Mucosa of descending colon (tissue), 3 donors: ENCODE data around the gene FAM240A. TPM values are rescaled to one million over a fixed set of nuclear protein-coding genes. Genes with fewer than 3 reads are reported as not detected.

Experiments used
- ATAC-seq: fragments of 200-7000 bp; cut with Tn5 transposase; one replicate; pipeline ENCODE4 v1.9.1; 2020; ENCODE audit warnings: mild to moderate bottlenecking, moderate library complexity
- DNase-seq, 3 donors: peaks; one replicate each; pipeline ENCODE4 v3.0.0-alpha.2; 2020
- H3K36me3 ChIP-seq: fragments of 200-600 bp; one replicate; pipeline ENCODE4 v1.8.0; 2021; ENCODE audit warnings: low read depth, mild to moderate bottlenecking
- H3K4me1 ChIP-seq: fragments of 200-600 bp; one replicate; pipeline ENCODE4 v1.8.0; 2021; ENCODE audit warnings: low read depth, mild to moderate bottlenecking
- H3K4me3 ChIP-seq: fragments of 200-600 bp; one replicate; pipeline ENCODE4 v1.8.0; 2021; ENCODE audit warnings: mild to moderate bottlenecking
- H3K9me3 ChIP-seq: fragments of 200-600 bp; one replicate; pipeline ENCODE4 v1.8.0; 2021; ENCODE audit warnings: mild to moderate bottlenecking
- CTCF ChIP-seq: fragments of 200-600 bp; IDR thresholded peaks from one replicate; pipeline ENCODE4 v1.8.0; 2022; ENCODE audit warnings: antibody characterized with exemption, mild to moderate bottlenecking
- intact Hi-C, 2 donors: fragments of 100-400 bp; cut with DNase I in 1 of 2; cut with micrococcal nuclease in 1 of 2; formaldehyde crosslinking; loops; one replicate each; pipeline versions ENCODE4 v1.11.0 to v1.11.1; 2022; cut with DNase I, micrococcal nuclease
- total RNA-seq, 3 donors: library from RNA; stranded (reverse); fragmentation: NEBNext Ultra II Directional in 2 of 3; extraction: Animal tissue kit (Norgen Biotek cat#: 25700) in 2 of 3; gene quantifications; one replicate each; pipeline versions ENCODE4 v1.2.1 to v1.2.4, GENCODE V29; 2021 to 2023
- donor health status: DM: no; HTN: no; CAD: no; lungs with moderate emphysema.
- donor health status: DM: no; HTN: no; CAD: no.
- donor health status: DM: no; HTN: yes; CAD: no.

The FAM240A gene
- total RNA-seq, 3 donors from 2014 or later: not detected

- no peak for ATAC-seq
- Histone ChIP-seq H3K36me3 (no peaks in the 10 kb centered on the region), H3K4me1 (no peaks in the 10 kb centered on the region)
Observed at GRCh38 chr3:46669191-46669999, 57.1 kb downstream of the FAM240A start.

GRCh38 chr3:46670000-46670890 is 57.9 kb downstream of the FAM240A start:
- no peak overlapping the region for H3K4me3 ChIP-seq
- ATAC-seq (no peak), DNase-seq (peak in 1 of 3 donors; percentile 14)
- no peaks in the 10 kb centered on the region for H3K9me3 ChIP-seq
- H3K36me3 ChIP-seq: no peaks in the 10 kb centered on the region
- no peak for TF ChIP-seq CTCF
- intact Hi-C loops: no loop called here
- H3K4me1 ChIP-seq: no peaks in the 10 kb centered on the region

More at GRCh38 chr3:46669191-46669999, 57.1 kb downstream of the FAM240A start:
- TF ChIP-seq CTCF: no peak
- Histone ChIP-seq H3K4me3 (no peak overlapping the region), H3K9me3 (no peaks in the 10 kb centered on the region)
- intact Hi-C loops: no loop called here
- DNase-seq: peak in 1 of 3 donors; percentile 27

GRCh38 chr3:46670891-46671427 is 58.6 kb downstream of the FAM240A start:
- no peak overlapping the region for H3K4me3 ChIP-seq
- DNase-seq (peak in 1 of 3 donors; percentile 25), ATAC-seq (no peak)
- intact Hi-C loops: no loop called here
- H3K9me3 ChIP-seq: no peaks in the 10 kb centered on the region
- H3K4me1 ChIP-seq: no peaks in the 10 kb centered on the region
- no peaks in the 10 kb centered on the region for H3K36me3 ChIP-seq
- no peak for TF ChIP-seq CTCF

GRCh38 chr3:46671541-46672348 is 59.4 kb downstream of the FAM240A start:
- Histone ChIP-seq H3K36me3 (no peaks in the 10 kb centered on the region), H3K4me1 (no peaks in the 10 kb centered on the region), H3K4me3 (no peak overlapping the region), H3K9me3 (no peaks in the 10 kb centered on the region)
- DNase-seq (peak in 1 of 3 donors; percentile 31), ATAC-seq (no peak)
- intact Hi-C loops: no loop called here
- no peak for TF ChIP-seq CTCF

GRCh38 chr3:46672349-46672695 is 60.0 kb downstream of the FAM240A start:
- ATAC-seq: no peak
- H3K9me3 ChIP-seq: no peaks in the 10 kb centered on the region
- DNase-seq: peak in 1 of 3 donors; percentile 10
- no peak overlapping the region for H3K4me3 ChIP-seq
- intact Hi-C loops: no loop called here
- H3K4me1 ChIP-seq: no peaks in the 10 kb centered on the region
- H3K36me3 ChIP-seq: no peaks in the 10 kb centered on the region
- TF ChIP-seq CTCF: no peak
